HUES64 (cell line): ENCODE measurements around the gene TRUB2.

ENCODE experiments used
- H3K27ac ChIP-seq: 2 replicates; pipeline ENCODE4 v1.7.0; 2013; ENCODE audit warnings: low read depth, low read length, inconsistent platforms
- H3K27me3 ChIP-seq: 2 replicates; pipeline ENCODE4 v1.6.1; 2013; ENCODE audit warnings: mild to moderate bottlenecking, low read length; ENCODE audit not compliant: insufficient read depth
- H3K36me3 ChIP-seq: 2 replicates; pipeline ENCODE4 v1.6.1; 2013; ENCODE audit warnings: mild to moderate bottlenecking, low read length; ENCODE audit not compliant: insufficient read depth
- H3K4me1 ChIP-seq: 2 replicates; pipeline ENCODE4 v1.6.1; 2013; ENCODE audit warnings: mild to moderate bottlenecking, low read length, moderate library complexity; ENCODE audit not compliant: insufficient read depth
- H3K4me3 ChIP-seq: 2 replicates; pipeline ENCODE4 v1.5.1; 2013; ENCODE audit warnings: mild to moderate bottlenecking, low read length, moderate library complexity
- H3K9ac ChIP-seq: 2 replicates; pipeline ENCODE4 v1.6.1; 2013; ENCODE audit warnings: mild to moderate bottlenecking, low read depth, low read length
- H3K9me3 ChIP-seq: 2 replicates; pipeline ENCODE4 v1.6.1; 2013; ENCODE audit warnings: low read depth, low read length; ENCODE audit not compliant: insufficient read depth
- WGBS: fragments of 150-250, 120-280 bp; methylation state at CpG from one replicate; pipeline ENCODE4 v1.1.7; 2013; ENCODE audit warnings: missing lambda C conversion rate; 5-methylcytosine and 5-hydroxymethylcytosine counted together

The TRUB2 gene

GRCh38 chr9:128321879-128322403, 306 bp downstream of the TRUB2 start:
- Histone ChIP-seq H3K9me3 (no peaks in the 10 kb centered on the region), H3K4me3 (peak overlapping the region; percentile 68), H3K27me3 (no peaks in the 10 kb centered on the region), H3K4me1 (peaks cover 6% of the 10 kb centered on the region; the same call in 1 of the 2 replicates), H3K27ac (peak overlapping the region; percentile 74; the same call in 1 of the 2 replicates), H3K36me3 (peaks cover 39% of the 10 kb centered on the region), H3K9ac (peak overlapping the region; percentile 80)
- 2% methylated on average over 21 of the region's 21 CpGs for WGBS

- Histone ChIP-seq H3K4me3 (peak overlapping the region; percentile 68), H3K9me3 (no peaks in the 10 kb centered on the region), H3K27ac (no peak overlapping the region), H3K4me1 (peaks cover 6% of the 10 kb centered on the region; the same call in 1 of the 2 replicates), H3K27me3 (no peaks in the 10 kb centered on the region), H3K9ac (peak overlapping the region; percentile 80), H3K36me3 (peaks cover 43% of the 10 kb centered on the region)
- WGBS: 91% methylated on average over 7 of the region's 7 CpGs
These were observed 904 bp downstream of the TRUB2 start for GRCh38 chr9:128321343-128321742.

GRCh38 chr9:128317629-128318028, 4.6 kb downstream of the TRUB2 start:
- Histone ChIP-seq H3K4me1 (peaks cover 6% of the 10 kb centered on the region; the same call in 1 of the 2 replicates), H3K36me3 (peaks cover 53% of the 10 kb centered on the region), H3K27ac (no peak overlapping the region), H3K9me3 (no peaks in the 10 kb centered on the region), H3K27me3 (no peaks in the 10 kb centered on the region), H3K9ac (no peak overlapping the region), H3K4me3 (no peak overlapping the region)
- 95% methylated on average over 2 of the region's 2 CpGs for WGBS

GRCh38 chr9:128316421-128316820, 5.8 kb downstream of the TRUB2 start:
- H3K9ac ChIP-seq: no peak overlapping the region
- 94% methylated on average over 9 of the region's 9 CpGs for WGBS
- no peak overlapping the region for H3K4me3 ChIP-seq
- peaks cover 2% of the 10 kb centered on the region; the same call in 1 of the 2 replicates for H3K4me1 ChIP-seq
- H3K9me3 ChIP-seq: no peaks in the 10 kb centered on the region
- H3K27me3 ChIP-seq: no peaks in the 10 kb centered on the region
- no peak overlapping the region for H3K27ac ChIP-seq
- peaks cover 55% of the 10 kb centered on the region for H3K36me3 ChIP-seq

- no peak overlapping the region for H3K9ac ChIP-seq
- no peaks in the 10 kb centered on the region for H3K9me3 ChIP-seq
- H3K27ac ChIP-seq: no peak overlapping the region
- peaks cover 68% of the 10 kb centered on the region for H3K36me3 ChIP-seq
- H3K4me1 ChIP-seq: no peaks in the 10 kb centered on the region
- WGBS: 93% methylated on average over 3 of the region's 4 CpGs
- no peak overlapping the region for H3K4me3 ChIP-seq
- H3K27me3 ChIP-seq: no peaks in the 10 kb centered on the region
These were observed 7.5 kb downstream of the TRUB2 start for GRCh38 chr9:128314697-128315096.

- H3K36me3 ChIP-seq: peaks cover 52% of the 10 kb centered on the region
- no peaks in the 10 kb centered on the region for H3K27me3 ChIP-seq
- H3K9ac ChIP-seq: no peak overlapping the region
- H3K4me1 ChIP-seq: no peaks in the 10 kb centered on the region
- 92% methylated on average over 10 of the region's 10 CpGs for WGBS
- H3K9me3 ChIP-seq: no peaks in the 10 kb centered on the region
- H3K27ac ChIP-seq: no peak overlapping the region
- no peak overlapping the region for H3K4me3 ChIP-seq
These were observed 11.8 kb downstream of the TRUB2 start for GRCh38 chr9:128310461-128310860.

- no peaks in the 10 kb centered on the region for H3K9me3 ChIP-seq
- H3K36me3 ChIP-seq: peaks cover 44% of the 10 kb centered on the region
- no peaks in the 10 kb centered on the region for H3K27me3 ChIP-seq
- H3K4me1 ChIP-seq: no peaks in the 10 kb centered on the region
- no peak overlapping the region for H3K4me3 ChIP-seq
- no peak overlapping the region for H3K9ac ChIP-seq
- 96% methylated on average over 16 of the region's 16 CpGs for WGBS
- no peak overlapping the region for H3K27ac ChIP-seq
These were observed 12.7 kb downstream of the TRUB2 start for GRCh38 chr9:128309551-128309950.

GRCh38 chr9:128304971-128305288, 17.3 kb downstream of the TRUB2 start:
- WGBS: 79% methylated on average over 5 of the region's 5 CpGs
- Histone ChIP-seq H3K9me3 (no peaks in the 10 kb centered on the region), H3K4me1 (no peaks in the 10 kb centered on the region), H3K27me3 (no peaks in the 10 kb centered on the region), H3K27ac (no peak overlapping the region), H3K36me3 (peaks cover 14% of the 10 kb centered on the region), H3K9ac (no peak overlapping the region), H3K4me3 (no peak overlapping the region)

GRCh38 chr9:128304136-128304970, 17.9 kb downstream of the TRUB2 start:
- Histone ChIP-seq H3K4me1 (no peaks in the 10 kb centered on the region), H3K4me3 (no peak overlapping the region), H3K27ac (no peak overlapping the region), H3K9ac (no peak overlapping the region), H3K9me3 (no peaks in the 10 kb centered on the region), H3K36me3 (peaks cover 8% of the 10 kb centered on the region), H3K27me3 (no peaks in the 10 kb centered on the region)
- whole genome bisulfite sequencing: 86% methylated on average over 6 of the region's 9 CpGs

- Histone ChIP-seq H3K4me3 (no peak overlapping the region), H3K36me3 (no peaks in the 10 kb centered on the region), H3K9ac (no peak overlapping the region), H3K27ac (no peak overlapping the region), H3K4me1 (no peaks in the 10 kb centered on the region), H3K9me3 (no peaks in the 10 kb centered on the region), H3K27me3 (no peaks in the 10 kb centered on the region)
- WGBS: 94% methylated on average over 20 of the region's 20 CpGs
These were observed 23.4 kb downstream of the TRUB2 start for GRCh38 chr9:128298535-128299482.

GRCh38 chr9:128297221-128297773, 24.9 kb downstream of the TRUB2 start:
- H3K9ac ChIP-seq: no peak overlapping the region
- WGBS: 84% methylated on average over 2 of the region's 2 CpGs
- H3K36me3 ChIP-seq: no peaks in the 10 kb centered on the region
- no peaks in the 10 kb centered on the region for H3K4me1 ChIP-seq
- no peak overlapping the region for H3K27ac ChIP-seq
- no peak overlapping the region for H3K4me3 ChIP-seq
- H3K27me3 ChIP-seq: no peaks in the 10 kb centered on the region
- H3K9me3 ChIP-seq: no peaks in the 10 kb centered on the region
